GM19043 (cell line): Measurements from ENCODE around the gene JARID2.
"Not testable (repeated sequence)": the region's sequence is repeated elsewhere in the genome, so short reads cannot be mapped to it uniquely, and the experiment has no call there.

ENCODE experiments used
- ATAC-seq: cut with Tn5 transposase; IDR thresholded peaks from one replicate; pipeline ENCODE4 v1.9.1; 2021; ENCODE audit warnings: low read depth; ENCODE audit not compliant: unreplicated experiment

The JARID2 gene

DNA sequence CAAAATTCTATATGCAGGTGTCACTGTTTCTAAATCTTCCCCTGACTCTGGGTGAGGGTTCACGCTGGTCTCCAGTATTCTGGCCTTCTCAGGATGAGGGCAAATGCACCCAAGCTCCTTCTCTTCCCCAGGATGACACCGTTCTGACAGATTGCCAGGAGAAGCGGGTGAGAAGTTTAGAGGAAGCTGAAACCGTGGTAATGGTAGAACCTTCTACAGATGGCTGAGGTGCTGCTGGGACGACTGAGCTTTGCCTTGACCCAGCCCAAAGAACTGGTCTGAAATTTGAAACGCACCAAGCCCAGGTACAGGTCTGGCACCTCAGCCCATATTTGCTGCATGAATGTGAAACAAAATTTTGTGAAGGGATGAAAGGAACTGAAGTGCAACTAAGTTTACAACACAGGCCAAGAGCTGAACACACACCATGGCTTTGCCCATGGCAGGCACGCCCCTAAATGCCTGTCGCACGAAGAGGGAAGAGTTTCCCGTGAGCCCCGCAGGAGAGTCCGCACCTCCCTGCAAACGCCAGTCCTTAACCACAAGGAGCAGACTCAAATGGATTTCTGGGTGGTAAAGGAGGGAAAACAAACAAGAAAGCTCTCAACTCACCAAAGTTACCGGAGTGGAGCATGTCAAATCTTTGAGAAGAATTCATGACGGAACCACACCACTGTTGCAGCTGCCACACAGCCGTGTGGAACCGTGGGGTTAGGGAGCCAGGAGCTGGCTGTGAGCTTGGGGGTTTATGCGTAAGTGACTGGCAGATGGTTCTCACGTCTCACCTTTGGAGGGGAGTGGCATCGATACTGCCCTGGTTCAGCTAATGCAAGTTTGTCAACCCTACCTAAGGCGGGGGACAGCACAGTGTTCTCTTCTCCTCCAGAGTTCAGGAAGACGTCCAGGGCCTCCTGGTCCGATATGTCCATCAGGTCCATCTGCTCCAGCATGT is 278.1 kb downstream of the JARID2 start:
- ATAC-seq, result no peak

DNA sequence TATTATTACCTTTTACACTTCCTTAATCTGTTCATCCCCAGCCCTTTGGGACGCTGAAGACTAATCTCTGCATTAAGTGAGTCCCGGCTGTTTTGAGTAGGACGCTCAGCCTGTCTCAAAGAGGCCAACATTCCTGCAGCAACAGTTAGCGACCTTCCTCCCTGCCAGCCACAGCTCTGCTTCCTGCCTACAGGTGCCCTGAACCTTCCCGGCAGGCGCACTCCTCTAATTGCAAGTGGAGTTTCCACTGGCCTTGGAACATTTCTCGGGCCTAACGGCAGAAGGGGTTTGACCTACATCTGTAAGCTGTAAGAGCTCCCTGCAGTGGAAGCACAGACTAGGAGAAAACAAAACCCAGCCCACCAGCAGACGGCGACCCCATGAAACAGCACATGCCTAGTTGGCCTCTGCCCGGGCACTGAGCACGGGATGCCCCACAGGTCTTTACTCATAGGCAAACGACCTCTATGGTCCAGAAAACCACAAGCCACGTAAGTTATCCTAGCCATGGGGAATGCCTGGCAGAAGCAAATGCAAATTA is 279.1 kb downstream of the JARID2 start:
- no peak for ATAC-seq

DNA sequence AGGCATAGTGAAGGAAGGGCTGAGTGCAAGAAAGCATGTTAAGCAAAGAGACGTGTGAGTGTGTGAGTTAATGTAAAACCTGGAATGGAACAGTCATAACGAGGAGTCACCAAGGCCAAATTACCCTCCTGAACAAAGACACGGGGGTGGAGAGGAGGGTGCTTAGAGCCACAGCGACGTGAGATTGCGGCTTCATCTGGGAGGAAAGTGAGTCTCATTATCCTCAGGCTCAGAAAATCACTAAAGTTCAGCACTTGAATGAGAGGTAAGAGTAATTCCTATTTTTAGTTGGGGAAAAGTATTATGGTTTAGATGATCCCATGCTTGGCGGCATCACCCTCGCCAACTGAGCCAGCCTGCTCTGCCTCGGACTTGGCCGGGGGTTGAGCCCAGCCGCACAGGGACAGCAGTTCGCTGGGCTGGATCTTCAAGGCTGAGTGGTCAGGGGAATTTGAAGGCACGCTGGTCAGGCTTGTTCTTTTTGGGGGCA is 280.4 kb downstream of the JARID2 start:
- ATAC-seq, result no peak

DNA sequence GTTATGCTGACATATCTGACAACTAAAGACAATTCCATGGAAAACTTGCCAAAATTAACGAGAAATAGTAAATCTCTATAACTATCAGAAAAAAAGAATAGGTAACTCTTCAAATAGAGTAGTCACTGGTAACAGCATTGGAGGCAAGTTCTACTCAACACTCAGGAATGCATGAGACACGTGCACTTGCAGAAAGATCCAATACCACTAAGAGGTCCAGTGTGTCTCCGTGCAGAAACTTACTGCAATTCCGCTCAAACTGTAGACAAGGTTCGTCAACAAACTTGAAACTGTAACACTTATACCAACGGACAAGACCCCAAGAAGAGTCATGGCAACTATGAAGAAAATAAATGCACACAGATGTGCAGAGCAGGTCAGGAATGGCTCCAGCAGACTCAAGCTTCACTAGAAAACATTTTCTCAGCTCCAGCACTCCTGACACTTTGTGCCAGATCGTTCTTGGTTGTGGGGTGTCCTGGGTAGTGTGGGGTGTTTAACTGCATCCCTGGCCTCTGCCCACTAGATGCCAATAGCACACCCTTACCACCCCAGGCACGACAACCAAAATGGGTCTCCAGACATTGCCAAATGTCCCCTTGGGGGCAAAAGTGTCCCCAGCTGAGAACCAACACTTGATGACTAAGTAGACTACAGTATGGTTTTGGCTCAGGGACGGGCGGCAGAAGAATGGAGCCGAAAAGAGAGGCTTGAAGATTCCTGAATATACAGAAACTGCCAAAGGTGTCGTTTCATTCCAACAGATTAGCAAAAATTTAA is 282.2 kb downstream of the JARID2 start:
- ATAC-seq, result no peak

DNA sequence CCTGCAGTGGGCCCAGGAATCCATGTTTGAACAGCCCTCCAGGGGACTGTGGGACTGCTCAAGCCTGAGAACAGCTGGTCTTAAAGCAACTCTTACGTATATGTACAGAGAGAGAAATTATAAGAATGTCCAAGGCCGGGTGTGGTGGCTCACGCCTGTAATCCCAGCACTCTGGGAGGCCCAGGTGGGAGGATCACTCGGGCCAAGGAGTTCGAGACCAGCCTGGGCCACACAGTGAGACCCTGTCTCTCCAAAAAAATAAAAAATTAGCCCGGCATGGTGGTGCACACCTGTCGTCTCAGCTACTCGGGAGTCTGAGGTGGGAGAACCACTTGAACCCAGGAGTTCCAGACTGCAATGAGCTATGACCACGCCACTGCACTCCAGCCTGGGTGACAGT is 283.0 kb downstream of the JARID2 start:
- no peak for ATAC-seq

DNA sequence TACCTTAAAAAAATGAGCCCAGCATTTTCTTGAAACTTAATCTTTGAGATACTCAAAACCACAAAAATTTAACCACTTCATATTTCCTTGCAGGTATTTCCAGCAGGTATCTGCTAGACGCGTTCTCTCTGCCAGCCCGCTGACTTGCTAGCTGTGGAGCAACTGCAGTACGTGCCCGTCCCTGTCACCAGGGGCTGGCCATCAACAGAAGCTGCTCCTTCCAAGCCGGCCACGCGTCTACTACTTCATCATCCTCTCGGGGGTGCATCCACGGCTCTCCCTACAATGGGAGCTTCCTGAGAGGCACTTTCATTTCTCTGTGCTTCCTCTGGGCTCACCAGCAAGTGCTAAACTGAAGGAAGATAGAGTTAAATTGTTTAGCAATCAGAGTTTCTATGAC is 284.5 kb downstream of the JARID2 start:
- ATAC-seq, result no peak

DNA sequence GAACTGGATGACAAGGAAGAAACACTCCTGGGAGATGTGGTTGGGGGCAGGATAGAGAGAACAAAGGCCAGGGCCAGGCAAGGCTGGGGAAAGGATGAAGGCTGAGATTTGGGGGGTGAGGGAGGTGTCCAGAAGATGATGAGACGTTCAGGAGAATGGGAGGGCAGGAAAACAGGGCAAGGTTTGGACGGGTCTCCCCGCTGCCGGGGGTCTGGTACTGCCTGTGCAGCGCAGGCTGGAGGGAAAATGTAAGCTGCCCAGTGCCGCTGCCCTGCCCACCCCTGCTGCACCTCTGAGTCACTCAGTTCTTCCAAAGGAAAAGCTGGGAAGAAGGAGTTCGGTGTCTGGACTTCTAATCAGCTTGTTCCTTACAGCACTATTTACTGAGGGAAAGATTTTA is 286.1 kb downstream of the JARID2 start:
- no peak for ATAC-seq

DNA sequence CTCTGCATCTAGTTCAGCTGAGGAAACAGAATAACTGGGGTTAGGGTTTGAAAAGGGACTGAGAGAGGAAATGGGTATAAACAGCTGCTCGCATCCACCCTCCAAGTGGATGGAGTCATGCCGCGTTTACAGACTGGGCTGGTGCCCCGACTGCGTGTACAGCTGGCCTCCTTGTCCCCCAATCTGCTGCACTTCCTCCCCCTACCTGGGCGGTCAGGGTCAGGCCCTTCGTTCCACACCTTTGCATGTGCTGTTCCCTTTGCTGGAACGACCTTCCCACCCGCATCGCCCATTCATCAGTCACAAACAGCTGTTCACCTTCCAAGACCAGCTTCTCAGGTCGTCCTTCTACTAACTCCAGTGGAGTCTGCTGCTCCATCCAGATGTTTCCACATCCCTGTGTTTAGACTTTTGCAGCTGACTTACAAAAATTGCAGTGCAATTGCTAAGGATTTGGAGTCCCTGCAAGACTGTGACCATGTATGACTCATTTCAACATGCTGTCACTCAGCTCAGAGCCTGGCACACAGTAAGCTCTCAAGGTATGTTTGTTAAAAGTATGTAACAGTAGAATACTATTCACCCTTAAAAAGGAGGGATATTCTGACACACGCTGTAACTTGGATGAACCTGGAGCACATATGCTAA is 287.6 kb downstream of the JARID2 start:
- ATAC-seq, result no peak

DNA sequence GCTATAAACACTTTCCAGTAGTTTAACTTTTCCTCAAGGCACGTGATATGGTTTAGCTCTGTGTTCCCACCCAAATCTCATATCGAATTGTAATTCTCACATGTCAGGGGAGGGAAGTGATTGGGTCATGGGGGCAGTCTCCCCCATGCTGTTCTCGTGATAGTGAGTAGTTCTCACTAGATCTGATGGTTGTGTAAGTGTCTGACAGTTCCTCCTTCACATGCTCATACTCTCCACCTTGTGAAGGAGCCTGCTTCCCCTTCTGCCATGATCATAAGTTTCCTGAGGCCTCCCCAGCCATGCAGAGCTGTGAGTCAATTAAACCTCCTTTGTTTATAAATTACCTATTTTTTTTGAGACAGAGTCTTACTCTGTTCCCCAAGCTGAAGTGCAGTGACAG is 289.1 kb downstream of the JARID2 start:
- no peak for ATAC-seq

DNA sequence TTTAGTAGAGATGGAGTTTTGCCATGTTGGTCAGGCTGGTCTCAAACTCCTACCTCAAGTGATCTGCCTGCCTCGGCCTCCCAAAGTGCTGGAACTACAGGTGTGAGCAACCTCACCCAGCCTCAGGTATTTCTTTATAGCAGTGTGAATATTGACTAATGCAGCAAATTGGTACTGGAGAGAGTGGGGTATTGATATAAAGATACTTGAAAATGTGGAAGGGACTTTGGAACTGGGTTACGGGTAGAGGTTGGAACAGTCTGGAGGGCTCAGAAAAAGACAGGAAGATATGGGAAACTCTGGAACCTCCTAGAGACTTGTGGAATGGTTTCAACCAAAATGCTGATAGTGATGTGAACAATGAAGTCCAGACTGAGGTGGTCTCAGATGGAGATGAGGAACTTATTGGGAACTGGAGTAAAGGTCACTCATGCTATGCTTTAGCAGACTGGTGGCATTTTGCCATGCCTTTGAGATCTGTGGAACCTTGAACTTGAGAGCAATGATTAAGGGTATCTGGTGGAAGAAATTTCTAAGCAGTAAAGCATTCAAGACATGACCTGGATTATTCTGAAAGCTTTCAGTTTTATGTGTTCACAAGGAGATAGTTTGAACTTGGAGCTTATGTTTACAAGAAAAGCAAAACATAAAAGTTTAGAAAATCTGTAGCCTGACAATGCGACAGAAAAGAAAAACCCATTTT is 289.8 kb downstream of the JARID2 start:
- ATAC-seq, result no peak

DNA sequence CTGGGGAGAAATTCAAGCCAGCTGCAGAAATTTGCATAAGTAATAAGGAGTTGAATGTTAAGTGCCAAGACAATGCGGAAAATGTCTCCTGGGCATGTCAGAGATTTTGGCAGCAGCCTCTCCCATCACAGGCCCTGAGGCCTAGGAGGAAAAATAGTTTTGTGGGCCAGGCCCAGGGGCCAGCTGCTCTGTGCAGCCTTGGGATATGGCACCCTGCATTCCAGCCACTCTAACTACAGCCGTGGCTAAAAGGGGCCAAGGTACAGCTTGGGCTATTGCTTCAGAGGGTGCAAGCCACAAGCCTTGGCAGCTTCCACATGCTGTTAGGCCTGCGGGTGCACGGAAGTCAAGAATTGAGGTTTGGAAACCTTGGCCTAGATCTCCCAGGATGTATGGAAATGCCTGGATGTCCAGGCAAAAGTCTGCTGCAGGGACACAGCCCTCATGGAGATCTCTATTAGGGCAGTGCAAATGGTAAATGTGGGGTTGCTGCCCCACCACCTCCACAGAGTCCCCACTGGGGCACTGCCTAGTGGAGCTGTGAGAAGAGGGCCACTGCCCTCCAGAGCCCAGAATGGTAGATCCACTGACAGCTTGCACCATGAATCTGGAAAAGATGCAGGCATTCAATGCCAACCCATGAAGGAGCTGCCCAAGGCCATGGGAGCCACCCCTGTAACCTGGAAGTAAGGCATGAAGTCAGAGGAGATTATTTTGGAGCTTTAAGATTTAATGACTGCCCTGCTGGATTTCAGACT is 290.5 kb downstream of the JARID2 start:
- no peak for ATAC-seq

DNA sequence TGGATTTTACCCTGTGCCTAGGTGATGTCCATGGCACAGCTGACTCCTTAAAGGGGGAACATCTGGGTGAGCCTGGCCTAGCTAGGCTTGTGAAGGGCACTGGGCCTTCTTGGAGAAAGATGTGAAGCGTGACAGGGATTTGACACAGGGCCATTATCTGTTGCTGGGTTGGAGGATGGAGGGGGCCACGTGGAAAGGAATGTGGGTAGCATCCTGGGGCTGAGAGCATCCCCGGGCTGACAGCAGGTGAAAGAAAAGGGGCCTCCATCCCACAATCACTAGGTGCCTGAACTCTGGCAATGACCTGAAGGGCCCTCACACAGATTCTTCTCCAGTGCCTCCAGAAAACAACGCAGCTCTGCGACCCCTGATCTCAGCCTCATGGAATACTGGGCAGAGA is 292.2 kb downstream of the JARID2 start:
- no peak for ATAC-seq

DNA sequence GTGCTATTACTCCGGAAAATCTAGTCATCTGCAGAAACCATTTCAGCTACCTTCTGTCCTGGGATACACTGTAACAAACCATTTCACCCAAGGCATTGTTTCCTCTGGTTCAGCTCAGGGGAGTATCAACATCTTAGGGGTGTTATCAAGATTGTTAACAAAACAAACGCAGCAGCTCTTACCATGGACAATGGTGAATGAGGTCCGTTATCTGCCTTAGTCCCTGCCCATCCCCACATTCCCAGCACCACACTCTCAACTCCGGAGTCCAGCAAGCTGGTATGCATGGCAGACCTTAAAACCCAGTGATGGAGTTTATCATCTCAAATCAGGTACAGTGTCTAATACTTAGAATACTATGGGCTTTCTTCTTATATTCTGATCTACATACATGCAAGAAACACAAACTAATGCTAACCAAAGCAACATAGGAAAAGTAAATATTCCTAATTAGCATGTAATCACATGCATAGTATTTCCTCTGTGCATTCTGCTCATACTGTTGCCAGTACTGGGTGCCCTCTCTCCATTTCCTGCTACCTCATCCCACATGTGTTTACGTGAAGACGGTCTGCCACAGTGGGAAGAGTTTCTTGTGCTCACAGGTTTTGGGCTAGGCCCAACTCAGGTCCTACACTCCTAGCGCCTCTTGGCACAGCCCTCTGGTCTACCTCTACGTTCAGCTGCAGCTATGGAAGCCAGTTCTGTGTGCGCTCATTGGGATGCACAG is 293.1 kb downstream of the JARID2 start:
- ATAC-seq, result no peak

DNA sequence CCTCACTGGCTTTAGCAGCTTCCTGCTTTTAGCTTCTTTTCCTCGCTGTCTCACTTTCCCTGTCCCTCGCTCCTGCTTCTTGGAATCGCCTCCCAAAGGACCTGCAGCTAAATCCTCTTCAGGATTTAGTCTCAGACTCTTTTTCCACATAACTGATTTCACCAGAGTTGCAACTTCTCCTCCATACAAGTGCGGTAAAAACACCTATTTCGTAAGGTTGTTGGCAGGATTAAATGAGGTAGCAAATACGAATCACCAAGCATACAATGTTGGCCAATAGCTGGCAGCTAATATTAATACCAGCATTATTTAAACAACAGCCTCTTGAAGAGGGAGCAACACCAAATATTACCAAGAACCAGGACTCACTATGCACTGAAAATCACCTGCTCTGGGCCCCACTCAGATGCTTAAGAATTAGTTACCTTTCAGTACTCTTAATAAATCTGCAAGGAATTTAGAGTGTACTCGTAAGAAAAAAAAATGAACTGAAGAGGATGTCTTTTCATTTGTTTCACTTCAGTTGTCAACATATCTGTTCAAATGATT is 293.9 kb downstream of the JARID2 start:
- no peak for ATAC-seq

DNA sequence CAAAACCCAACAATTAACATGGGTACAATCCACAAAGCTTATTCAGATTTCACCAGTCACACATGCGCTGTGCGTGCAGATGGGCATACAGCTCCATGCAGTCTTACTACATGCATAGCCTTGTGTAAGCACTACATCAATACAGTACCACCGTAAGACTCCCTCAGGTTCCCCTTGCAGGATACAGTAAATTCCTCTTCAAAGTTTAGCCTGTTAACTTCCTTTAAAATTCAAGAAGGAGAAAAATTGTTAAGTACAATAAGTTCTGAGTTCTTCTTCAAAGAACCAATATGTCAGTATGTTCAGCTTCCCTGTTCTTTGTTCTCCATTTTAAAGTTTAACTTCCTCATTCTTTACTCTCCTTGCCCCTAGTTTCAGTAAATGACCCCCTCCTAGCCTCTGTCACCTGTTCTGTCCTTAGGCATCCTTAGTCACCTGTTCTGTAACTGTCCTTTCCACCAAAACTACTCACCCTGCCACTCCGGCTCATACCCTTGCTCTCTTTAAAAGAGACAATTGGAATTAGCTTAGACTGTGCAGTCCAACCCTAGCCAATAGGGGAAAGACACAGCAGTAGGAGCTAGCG is 297.6 kb downstream of the JARID2 start:
- ATAC-seq, result not testable (repeated sequence)

DNA sequence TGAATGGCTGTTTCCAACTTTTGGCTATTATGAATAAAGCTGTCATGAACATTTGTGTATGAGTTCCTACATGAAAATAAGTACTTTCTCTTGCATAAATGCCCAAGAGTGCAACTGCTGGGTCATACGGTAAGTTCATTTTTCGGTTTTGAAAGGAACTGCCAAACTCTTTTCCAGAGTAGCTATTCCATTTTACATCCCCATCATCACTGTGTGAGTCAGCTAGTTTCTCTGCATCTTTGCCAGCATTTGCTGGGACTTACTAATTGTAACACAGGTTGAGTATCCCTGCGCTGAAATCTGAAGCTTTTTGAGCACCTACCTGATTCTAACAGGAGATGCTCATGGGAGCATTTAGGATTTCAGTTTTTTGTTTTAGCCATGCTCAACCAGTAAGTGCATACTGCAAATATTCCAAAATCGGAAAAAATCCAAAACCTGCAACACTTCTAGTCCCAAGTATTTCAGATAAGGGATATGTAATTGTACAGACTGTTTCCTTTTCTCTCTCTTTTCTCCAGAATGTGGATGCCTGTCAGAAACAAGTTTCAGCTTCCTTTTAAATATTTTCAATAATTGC is 298.5 kb downstream of the JARID2 start:
- no peak for ATAC-seq

DNA sequence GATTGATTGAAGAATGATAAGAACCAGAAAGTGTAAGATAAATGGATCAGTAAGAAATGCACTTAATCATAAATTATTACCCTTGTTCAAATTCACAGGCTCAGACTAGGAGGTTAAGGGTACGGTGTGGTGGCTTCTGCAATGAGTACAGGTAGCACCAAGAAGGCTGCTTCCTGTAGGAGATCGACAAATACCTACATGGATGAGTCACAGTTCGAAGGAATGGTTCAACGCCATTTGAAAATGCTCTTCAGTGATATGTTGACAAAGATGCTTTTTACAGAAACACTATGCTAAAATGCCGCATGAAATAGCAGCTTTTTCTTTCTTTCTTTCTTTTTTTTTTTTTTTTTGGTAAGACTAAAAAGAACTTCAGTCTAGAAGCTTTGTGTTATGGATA is 300.7 kb downstream of the JARID2 start:
- ATAC-seq, result no peak

DNA sequence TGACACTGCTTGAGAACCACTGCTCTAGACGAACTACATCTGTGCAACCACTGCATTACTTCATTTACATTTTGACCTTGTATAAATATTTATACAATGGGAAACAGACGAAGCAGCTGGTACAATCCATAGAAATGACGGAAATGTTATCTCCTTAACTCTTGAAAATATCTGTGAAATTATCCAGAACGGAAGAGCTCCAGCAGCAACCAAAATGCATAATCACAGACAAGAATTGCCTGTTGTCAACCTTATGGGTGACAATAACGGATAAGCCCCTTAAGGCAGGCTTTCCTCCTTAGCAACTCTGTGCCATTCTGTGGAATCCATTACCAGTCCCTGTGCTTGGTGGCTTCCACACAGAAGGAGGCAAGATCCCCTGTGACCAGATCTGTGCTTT is 301.5 kb downstream of the JARID2 start:
- ATAC-seq, result no peak
